K562 (cell line): Measurements from ENCODE around the gene TULP1. TPM values are rescaled to one million over a fixed set of nuclear protein-coding genes. Genes with fewer than 3 reads are reported as not detected.

Experiments used
- CBFA2T2 ChIP-seq: fragments of 450-650 bp; conservative IDR thresholded peaks from 2 replicates; pipeline ENCODE4 v1.6.1; 2017; ENCODE audit warnings: mild to moderate bottlenecking
- CREB1 ChIP-seq, 2 experiments: sonication (generic) in 1 of 2; formaldehyde crosslinking in 1 of 2; IDR thresholded peaks; 2 replicates each; pipeline versions ENCODE4 v1.6.1 to v1.8.0; 2012 to 2022; ENCODE audit warnings: inconsistent platforms in 1 of 2, mild to moderate bottlenecking in 1 of 2, missing genetic modification reagents in 1 of 2, moderate library complexity in 1 of 2
- E2F6 ChIP-seq, 2 experiments: IDR thresholded peaks; 2 replicates each; pipeline ENCODE4 v1.6.1; 2011; ENCODE audit warnings: borderline replicate concordance in 1 of 2, control low read depth in 1 of 2, low read depth in 1 of 2, low read length in 1 of 2, mild to moderate bottlenecking in 1 of 2, mixed read lengths in 1 of 2, moderate library complexity in 1 of 2; ENCODE audit not compliant: insufficient read depth in 1 of 2, insufficient read length in 1 of 2, poor library complexity in 1 of 2, severe bottlenecking in 1 of 2; ENCODE audit errors: extremely low read depth in 1 of 2
- FOXP4 ChIP-seq: sonication (generic); formaldehyde crosslinking; IDR thresholded peaks from 2 replicates; pipeline ENCODE4 v1.8.0; 2022; ENCODE audit warnings: mild to moderate bottlenecking, missing genetic modification reagents, borderline replicate concordance
- MTA3 ChIP-seq: fragments of 450-650 bp; formaldehyde crosslinking; IDR thresholded peaks from 2 replicates; pipeline ENCODE4 v1.6.1; 2017; ENCODE audit warnings: mild to moderate bottlenecking, borderline replicate concordance
- SMARCA4 ChIP-seq: fragments of 450-650 bp; IDR thresholded peaks from 2 replicates; pipeline ENCODE4 v1.6.1; 2016
- ZNF586 ChIP-seq: fragments of 450-650 bp; formaldehyde crosslinking; conservative IDR thresholded peaks from 2 replicates; pipeline ENCODE4 v1.4.0; 2020; ENCODE audit warnings: mild to moderate bottlenecking, moderate library complexity
- ZNF778 ChIP-seq: fragments of 450-650 bp; formaldehyde crosslinking; IDR thresholded peaks from 2 replicates; pipeline ENCODE4 v1.4.0; 2020; ENCODE audit warnings: mild to moderate bottlenecking, moderate library complexity
- polyA plus RNA-seq, 8 experiments: library from polyadenylated mRNA; depleted of rRNA in 4 of 8; stranded (reverse) in 5 of 8; unstranded in 3 of 8; fragments of >200 nt; fragmentation: Nextera tagmentation in 2 of 8; fragmentation: Illumina TruSeq in 1 of 8; extraction: Ambion mirVana in 2 of 8; extraction: Trizol in 1 of 8; gene quantifications; 2 replicates each; pipeline versions ENCODE4 v1.2.1 to v1.2.3, GENCODE V29; 2011 to 2014; ENCODE audit warnings: inconsistent platforms in 1 of 8, missing spikeins in 1 of 8
- total RNA-seq, 7 experiments: library from RNA; depleted of rRNA in 6 of 7; stranded (reverse); fragments of >200 nt in 6 of 7; fragmentation: Illumina TruSeq in 2 of 7; extraction: Trizol in 2 of 7; gene quantifications; 2 replicates each; pipeline versions ENCODE4 v1.2.1 to v1.2.3, GENCODE V29; 2011 to 2021; ENCODE audit warnings: low replicate concordance in 1 of 7
- TF ChIP-seq, protein P1 (sequence below), 2 experiments: fragments of 450-650 bp in 1 of 2; sonication (generic) in 1 of 2; formaldehyde crosslinking; conservative IDR thresholded peaks; 2 replicates each; pipeline versions ENCODE4 v1.4.0 to v1.8.1; 2020 to 2022; ENCODE audit warnings: mild to moderate bottlenecking in 1 of 2, missing genetic modification reagents in 1 of 2
- TF ChIP-seq, protein P2 (sequence below): fragments of 450-650 bp; formaldehyde crosslinking; IDR thresholded peaks from 2 replicates; pipeline ENCODE4 v1.4.0; 2020; ENCODE audit warnings: mild to moderate bottlenecking
- TF ChIP-seq, protein P3 (sequence below), 3 experiments: fragments of 200-800 bp in 1 of 3; fragments of 250-450 bp in 1 of 3; fragments of 450-650 bp in 1 of 3; sonication (Bioruptor Pico) in 1 of 3; sonication (Bioruptor generic) in 1 of 3; formaldehyde crosslinking in 1 of 3; IDR thresholded peaks; 2 replicates each; pipeline versions ENCODE4 v1.6.1 to v1.8.0; 2016 to 2022; ENCODE audit warnings: mild to moderate bottlenecking in 2 of 3, missing genetic modification characterization in 2 of 3, missing compliant biosample characterization in 1 of 3, moderate library complexity in 1 of 3
- TF ChIP-seq, protein P4 (sequence below): fragments of 250-450 bp; sonication (Bioruptor Pico); IDR thresholded peaks from 2 replicates; pipeline ENCODE4 v1.8.0; 2021; ENCODE audit warnings: moderate library complexity, mild to moderate bottlenecking, inconsistent platforms

The TULP1 gene
- total and polyA plus RNA-seq, 9 of the 15 experiments (the other 6 are each of a cell fraction or from before 2014, with no cell fraction given), result 0.06 to 0.17 (median 0.09) TPM; not detected in 6

GRCh38 chr6:35468181-35468979 lies 44.3 kb downstream of the TULP1 start, which contains the start of gene RPL10A (continued):
- TF ChIP-seq ZNF586 (CRISPR knock-in tag), result no peak; the same call in 1 of the 2 replicates
- TF ChIP-seq E2F6 (IDR thresholded peaks at IDR 0.05; ENCODE audit: borderline replicate concordance in 1 of 2, extremely low read depth in 1 of 2, insufficient read depth in 1 of 2, insufficient read length in 1 of 2, low read depth in 1 of 2, low read length in 1 of 2, poor library complexity in 1 of 2, severe bottlenecking in 1 of 2), result peak; percentile 77 to 88
- TF ChIP-seq, protein P1, sequence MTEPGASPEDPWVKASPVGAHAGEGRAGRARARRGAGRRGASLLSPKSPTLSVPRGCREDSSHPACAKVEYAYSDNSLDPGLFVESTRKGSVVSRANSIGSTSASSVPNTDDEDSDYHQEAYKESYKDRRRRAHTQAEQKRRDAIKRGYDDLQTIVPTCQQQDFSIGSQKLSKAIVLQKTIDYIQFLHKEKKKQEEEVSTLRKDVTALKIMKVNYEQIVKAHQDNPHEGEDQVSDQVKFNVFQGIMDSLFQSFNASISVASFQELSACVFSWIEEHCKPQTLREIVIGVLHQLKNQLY (CRISPR knock-in tag; conservative IDR thresholded peaks at IDR 0.05), result no peak; a peak in 1 of 4 replicates
- TF ChIP-seq CBFA2T2, result no peak
- TF ChIP-seq ZNF778, result no peak
- TF ChIP-seq FOXP4 (CRISPR knock-in tag), result no peak
- no peak; the same call in 1 of the 2 replicates for TF ChIP-seq CREB1 (IDR thresholded peaks at IDR 0.05)
- TF ChIP-seq CREB1 (CRISPR knock-in tag; IDR thresholded peaks at IDR 0.05), result peak; percentile 17; the same call in 1 of the 2 replicates
- no peak for TF ChIP-seq SMARCA4
- TF ChIP-seq, protein P2, sequence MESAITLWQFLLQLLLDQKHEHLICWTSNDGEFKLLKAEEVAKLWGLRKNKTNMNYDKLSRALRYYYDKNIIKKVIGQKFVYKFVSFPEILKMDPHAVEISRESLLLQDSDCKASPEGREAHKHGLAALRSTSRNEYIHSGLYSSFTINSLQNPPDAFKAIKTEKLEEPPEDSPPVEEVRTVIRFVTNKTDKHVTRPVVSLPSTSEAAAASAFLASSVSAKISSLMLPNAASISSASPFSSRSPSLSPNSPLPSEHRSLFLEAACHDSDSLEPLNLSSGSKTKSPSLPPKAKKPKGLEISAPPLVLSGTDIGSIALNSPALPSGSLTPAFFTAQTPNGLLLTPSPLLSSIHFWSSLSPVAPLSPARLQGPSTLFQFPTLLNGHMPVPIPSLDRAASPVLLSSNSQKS, result no peak
- peak; percentile 97 for TF ChIP-seq MTA3
- TF ChIP-seq, protein P3, sequence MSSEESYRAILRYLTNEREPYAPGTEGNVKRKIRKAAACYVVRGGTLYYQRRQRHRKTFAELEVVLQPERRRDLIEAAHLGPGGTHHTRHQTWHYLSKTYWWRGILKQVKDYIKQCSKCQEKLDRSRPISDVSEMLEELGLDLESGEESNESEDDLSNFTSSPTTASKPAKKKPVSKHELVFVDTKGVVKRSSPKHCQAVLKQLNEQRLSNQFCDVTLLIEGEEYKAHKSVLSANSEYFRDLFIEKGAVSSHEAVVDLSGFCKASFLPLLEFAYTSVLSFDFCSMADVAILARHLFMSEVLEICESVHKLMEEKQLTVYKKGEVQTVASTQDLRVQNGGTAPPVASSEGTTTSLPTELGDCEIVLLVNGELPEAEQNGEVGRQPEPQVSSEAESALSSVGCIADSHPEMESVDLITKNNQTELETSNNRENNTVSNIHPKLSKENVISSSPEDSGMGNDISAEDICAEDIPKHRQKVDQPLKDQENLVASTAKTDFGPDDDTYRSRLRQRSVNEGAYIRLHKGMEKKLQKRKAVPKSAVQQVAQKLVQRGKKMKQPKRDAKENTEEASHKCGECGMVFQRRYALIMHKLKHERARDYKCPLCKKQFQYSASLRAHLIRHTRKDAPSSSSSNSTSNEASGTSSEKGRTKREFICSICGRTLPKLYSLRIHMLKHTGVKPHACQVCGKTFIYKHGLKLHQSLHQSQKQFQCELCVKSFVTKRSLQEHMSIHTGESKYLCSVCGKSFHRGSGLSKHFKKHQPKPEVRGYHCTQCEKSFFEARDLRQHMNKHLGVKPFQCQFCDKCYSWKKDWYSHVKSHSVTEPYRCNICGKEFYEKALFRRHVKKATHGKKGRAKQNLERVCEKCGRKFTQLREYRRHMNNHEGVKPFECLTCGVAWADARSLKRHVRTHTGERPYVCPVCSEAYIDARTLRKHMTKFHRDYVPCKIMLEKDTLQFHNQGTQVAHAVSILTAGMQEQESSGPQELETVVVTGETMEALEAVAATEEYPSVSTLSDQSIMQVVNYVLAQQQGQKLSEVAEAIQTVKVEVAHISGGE (CRISPR knock-in tag; IDR thresholded peaks at IDR 0.05), result peak in 1 of 3 experiments; percentile 50; a peak in 1 of 6 replicates
- TF ChIP-seq, protein P4, sequence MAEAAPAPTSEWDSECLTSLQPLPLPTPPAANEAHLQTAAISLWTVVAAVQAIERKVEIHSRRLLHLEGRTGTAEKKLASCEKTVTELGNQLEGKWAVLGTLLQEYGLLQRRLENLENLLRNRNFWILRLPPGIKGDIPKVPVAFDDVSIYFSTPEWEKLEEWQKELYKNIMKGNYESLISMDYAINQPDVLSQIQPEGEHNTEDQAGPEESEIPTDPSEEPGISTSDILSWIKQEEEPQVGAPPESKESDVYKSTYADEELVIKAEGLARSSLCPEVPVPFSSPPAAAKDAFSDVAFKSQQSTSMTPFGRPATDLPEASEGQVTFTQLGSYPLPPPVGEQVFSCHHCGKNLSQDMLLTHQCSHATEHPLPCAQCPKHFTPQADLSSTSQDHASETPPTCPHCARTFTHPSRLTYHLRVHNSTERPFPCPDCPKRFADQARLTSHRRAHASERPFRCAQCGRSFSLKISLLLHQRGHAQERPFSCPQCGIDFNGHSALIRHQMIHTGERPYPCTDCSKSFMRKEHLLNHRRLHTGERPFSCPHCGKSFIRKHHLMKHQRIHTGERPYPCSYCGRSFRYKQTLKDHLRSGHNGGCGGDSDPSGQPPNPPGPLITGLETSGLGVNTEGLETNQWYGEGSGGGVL (CRISPR knock-in tag), result no peak
